ENCODE measurements around the gene RTN1. TPM values are rescaled to one million over a fixed set of nuclear protein-coding genes. Genes with fewer than 3 reads are reported as not detected.

Gene RTN1
- total and polyA plus RNA-seq, 2 donors (not counting 1 experiment from before 2014, with no cell fraction given) = 0.34 TPM; not detected in 1

GRCh38 chr14:59698793-59699192 lies 171.8 kb downstream of the RTN1 start:
- Histone ChIP-seq H3K27me3 (replicated peaks in 1 of 4; ENCODE audit: control extremely low read depth in 1 of 4, control insufficient read depth in 3 of 4, insufficient read depth in 4 of 4, low read length in 3 of 4) (no peaks in the 10 kb centered on the region), H4K20me1 (ENCODE audit: control insufficient read depth, insufficient read depth, low read length, poor library complexity, severe bottlenecking) (no peaks in the 10 kb centered on the region), H3K27ac (ENCODE audit: low read length in 2 of 2) (no peak overlapping the region), H3K9ac (ENCODE audit: low read length) (no peak overlapping the region), H3K4me2 (replicated peaks; ENCODE audit: low read depth, low read length, poor library complexity, severe bottlenecking) (no peak overlapping the region), H3K36me3 (replicated peaks in 1 of 2; ENCODE audit: control extremely low read depth in 1 of 2, control insufficient read depth in 1 of 2, extremely low read depth in 1 of 2, insufficient read depth in 2 of 2, low read length in 1 of 2) (no peaks in the 10 kb centered on the region), H3K79me2 (ENCODE audit: control insufficient read depth, insufficient read depth, low read length) (no peaks in the 10 kb centered on the region), H3K4me3 (ENCODE audit: control extremely low read depth in 1 of 5, extremely low read depth in 1 of 5, insufficient read depth in 1 of 5, low read depth in 2 of 5, low read length in 4 of 5) (no peak overlapping the region), H3K4me1 (ENCODE audit: control insufficient read depth in 2 of 2, insufficient read depth in 2 of 2, low read length in 2 of 2) (no peaks in the 10 kb centered on the region), H2AFZ (ENCODE audit: insufficient read depth, low read depth, low read length, poor library complexity, severe bottlenecking) (no peak overlapping the region), H3K9me3 (ENCODE audit: control extremely low read depth in 1 of 3, control insufficient read depth in 2 of 3, insufficient read depth in 1 of 3, low read length in 2 of 3) (no peaks in the 10 kb centered on the region)
- TF ChIP-seq, protein P1, sequence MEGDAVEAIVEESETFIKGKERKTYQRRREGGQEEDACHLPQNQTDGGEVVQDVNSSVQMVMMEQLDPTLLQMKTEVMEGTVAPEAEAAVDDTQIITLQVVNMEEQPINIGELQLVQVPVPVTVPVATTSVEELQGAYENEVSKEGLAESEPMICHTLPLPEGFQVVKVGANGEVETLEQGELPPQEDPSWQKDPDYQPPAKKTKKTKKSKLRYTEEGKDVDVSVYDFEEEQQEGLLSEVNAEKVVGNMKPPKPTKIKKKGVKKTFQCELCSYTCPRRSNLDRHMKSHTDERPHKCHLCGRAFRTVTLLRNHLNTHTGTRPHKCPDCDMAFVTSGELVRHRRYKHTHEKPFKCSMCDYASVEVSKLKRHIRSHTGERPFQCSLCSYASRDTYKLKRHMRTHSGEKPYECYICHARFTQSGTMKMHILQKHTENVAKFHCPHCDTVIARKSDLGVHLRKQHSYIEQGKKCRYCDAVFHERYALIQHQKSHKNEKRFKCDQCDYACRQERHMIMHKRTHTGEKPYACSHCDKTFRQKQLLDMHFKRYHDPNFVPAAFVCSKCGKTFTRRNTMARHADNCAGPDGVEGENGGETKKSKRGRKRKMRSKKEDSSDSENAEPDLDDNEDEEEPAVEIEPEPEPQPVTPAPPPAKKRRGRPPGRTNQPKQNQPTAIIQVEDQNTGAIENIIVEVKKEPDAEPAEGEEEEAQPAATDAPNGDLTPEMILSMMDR (IDR thresholded peaks at IDR 0.05) = no peak
- no peak for TF ChIP-seq EZH2 (IDR thresholded peaks at IDR 0.05; ENCODE audit: borderline replicate concordance, insufficient read depth, low read depth, low read length, poor library complexity, severe bottlenecking)
- no peak for ATAC-seq (ENCODE audit: low read depth)
- DNase-seq = no peak
- ChIA-PET POLR2A (no interaction called here), CTCF (no interaction called here)
- no peaks in the 10 kb centered on the region for H3K27me3 Mint-ChIP-seq
- whole genome bisulfite sequencing (ENCODE audit: insufficient coverage) = no CpG with 5 or more reads among the region's 2 CpGs
- H3K9me3 Mint-ChIP-seq (ENCODE audit: insufficient read depth) = no peaks in the 10 kb centered on the region
- intact Hi-C loops (cut with micrococcal nuclease) = no loop called here
- no peak overlapping the region for H3K4me3 Mint-ChIP-seq
- no peak overlapping the region for H3K27ac Mint-ChIP-seq
- no peaks in the 10 kb centered on the region for H3K4me1 Mint-ChIP-seq

DNA sequence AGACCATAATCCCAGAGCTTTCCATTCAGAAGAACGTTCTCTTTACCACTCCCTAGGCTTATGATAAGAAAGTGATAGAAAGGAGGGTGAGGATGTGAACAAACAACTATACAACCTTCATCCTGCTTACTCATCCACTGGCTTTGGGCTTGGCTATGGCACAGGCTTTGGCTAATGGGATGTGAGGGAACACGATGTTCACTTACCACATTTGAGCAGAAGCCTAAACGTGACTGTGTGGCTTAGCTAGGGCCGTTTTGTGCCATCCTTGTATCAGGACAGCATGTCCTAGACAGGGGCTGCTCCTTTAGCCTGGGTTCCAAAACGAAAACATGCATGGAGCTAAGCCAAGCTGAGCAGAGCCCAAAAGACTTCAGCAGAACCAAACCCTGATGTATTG lies 175.4 kb downstream of the RTN1 start:
- H3K4me1 Mint-ChIP-seq = no peaks in the 10 kb centered on the region
- DNase-seq (no peak), ATAC-seq (ENCODE audit: low read depth) (no peak)
- Histone ChIP-seq H2AFZ (ENCODE audit: insufficient read depth, low read depth, low read length, poor library complexity, severe bottlenecking) (no peak overlapping the region), H3K4me3 (ENCODE audit: control extremely low read depth in 1 of 5, extremely low read depth in 1 of 5, insufficient read depth in 1 of 5, low read depth in 2 of 5, low read length in 4 of 5) (no peak overlapping the region), H3K4me1 (ENCODE audit: control insufficient read depth in 2 of 2, insufficient read depth in 2 of 2, low read length in 2 of 2) (no peaks in the 10 kb centered on the region), H3K79me2 (ENCODE audit: control insufficient read depth, insufficient read depth, low read length) (no peaks in the 10 kb centered on the region), H3K4me2 (replicated peaks; ENCODE audit: low read depth, low read length, poor library complexity, severe bottlenecking) (no peak overlapping the region), H3K27me3 (replicated peaks in 1 of 4; ENCODE audit: control extremely low read depth in 1 of 4, control insufficient read depth in 3 of 4, insufficient read depth in 4 of 4, low read length in 3 of 4) (no peaks in the 10 kb centered on the region), H3K36me3 (replicated peaks in 1 of 2; ENCODE audit: control extremely low read depth in 1 of 2, control insufficient read depth in 1 of 2, extremely low read depth in 1 of 2, insufficient read depth in 2 of 2, low read length in 1 of 2) (no peaks in the 10 kb centered on the region), H4K20me1 (ENCODE audit: control insufficient read depth, insufficient read depth, low read length, poor library complexity, severe bottlenecking) (no peaks in the 10 kb centered on the region), H3K9me3 (ENCODE audit: control extremely low read depth in 1 of 3, control insufficient read depth in 2 of 3, insufficient read depth in 1 of 3, low read length in 2 of 3) (peaks cover 0 to 1% (median 0%) of the 10 kb centered on the region in 3 donors), H3K27ac (ENCODE audit: low read length in 2 of 2) (no peak overlapping the region), H3K9ac (ENCODE audit: low read length) (no peak overlapping the region)
- no peak overlapping the region for H3K4me3 Mint-ChIP-seq
- intact Hi-C loops (cut with micrococcal nuclease) = no loop called here
- POLR2A ChIA-PET = no interaction called here
- peaks cover 2% of the 10 kb centered on the region for H3K9me3 Mint-ChIP-seq (ENCODE audit: insufficient read depth)
- H3K27me3 Mint-ChIP-seq = peaks cover 2% of the 10 kb centered on the region
- no peak overlapping the region for H3K27ac Mint-ChIP-seq
- WGBS (ENCODE audit: insufficient coverage) = 87% methylated on average over 4 of the region's 5 CpGs
- TF ChIP-seq, protein P1 (IDR thresholded peaks at IDR 0.05) = no peak
- TF ChIP-seq EZH2 (IDR thresholded peaks at IDR 0.05; ENCODE audit: borderline replicate concordance, insufficient read depth, low read depth, low read length, poor library complexity, severe bottlenecking) = no peak
- CTCF ChIA-PET = no interaction called here
